IPS-18a (cell line): ENCODE measurements around the gene C1R.
"Not testable (repeated sequence)": the region's sequence is repeated elsewhere in the genome, so short reads cannot be mapped to it uniquely, and the experiment has no call there.

Experiments
- H3K27ac ChIP-seq: one replicate; pipeline ENCODE4 v1.5.1; 2013; ENCODE audit warnings: low read length
- H3K27me3 ChIP-seq: one replicate; pipeline ENCODE4 v1.6.1; 2013; ENCODE audit warnings: mild to moderate bottlenecking, low read length; ENCODE audit not compliant: control insufficient read depth, insufficient read depth
- H3K36me3 ChIP-seq: one replicate; pipeline ENCODE4 v1.6.1; 2013; ENCODE audit warnings: low read depth, low read length; ENCODE audit not compliant: control insufficient read depth
- H3K4me1 ChIP-seq: one replicate; pipeline ENCODE4 v1.6.1; 2013; ENCODE audit warnings: low read depth, low read length; ENCODE audit not compliant: control insufficient read depth
- H3K4me3 ChIP-seq: one replicate; pipeline ENCODE4 v1.5.1; 2013; ENCODE audit warnings: low read length
- H3K9ac ChIP-seq: one replicate; pipeline ENCODE4 v1.6.1; 2013; ENCODE audit warnings: mild to moderate bottlenecking, low read length, moderate library complexity
- H3K9me3 ChIP-seq: one replicate; pipeline ENCODE4 v1.6.1; 2013; ENCODE audit warnings: low read depth, low read length; ENCODE audit not compliant: control insufficient read depth

Gene C1R

GRCh38 chr12:7045913-7046312, 46.3 kb downstream of the C1R start:
- no peaks in the 10 kb centered on the region for H3K9me3 ChIP-seq
- H3K4me3 ChIP-seq = no peak overlapping the region
- no peak overlapping the region for H3K27ac ChIP-seq
- no peaks in the 10 kb centered on the region for H3K27me3 ChIP-seq
- no peak overlapping the region for H3K9ac ChIP-seq
- no peaks in the 10 kb centered on the region for H3K4me1 ChIP-seq
- no peaks in the 10 kb centered on the region for H3K36me3 ChIP-seq

- H3K9me3 ChIP-seq = no peaks in the 10 kb centered on the region
- no peak overlapping the region for H3K4me3 ChIP-seq
- no peak overlapping the region for H3K9ac ChIP-seq
- H3K27ac ChIP-seq = no peak overlapping the region
- no peaks in the 10 kb centered on the region for H3K4me1 ChIP-seq
- no peaks in the 10 kb centered on the region for H3K27me3 ChIP-seq
- H3K36me3 ChIP-seq = no peaks in the 10 kb centered on the region
Measured at GRCh38 chr12:7042842-7043241, 49.4 kb downstream of the C1R start.

- no peak overlapping the region for H3K4me3 ChIP-seq
- no peaks in the 10 kb centered on the region for H3K27me3 ChIP-seq
- no peaks in the 10 kb centered on the region for H3K9me3 ChIP-seq
- H3K36me3 ChIP-seq = no peaks in the 10 kb centered on the region
- H3K4me1 ChIP-seq = peaks cover 8% of the 10 kb centered on the region
- no peak overlapping the region for H3K9ac ChIP-seq
- H3K27ac ChIP-seq = no peak overlapping the region
Measured at GRCh38 chr12:7039403-7039802, 52.8 kb downstream of the C1R start.

GRCh38 chr12:7038591-7038990, 53.7 kb downstream of the C1R start:
- no peak overlapping the region for H3K9ac ChIP-seq

GRCh38 chr12:7037411-7037810, 54.8 kb downstream of the C1R start:
- not testable (repeated sequence) for H3K9ac ChIP-seq, H3K4me1 ChIP-seq, H3K27me3 ChIP-seq, H3K4me3 ChIP-seq, H3K36me3 ChIP-seq, H3K27ac ChIP-seq, H3K9me3 ChIP-seq

More at GRCh38 chr12:7038591-7038990, 53.7 kb downstream of the C1R start:
- Histone ChIP-seq H3K27me3 (no peaks in the 10 kb centered on the region), H3K36me3 (no peaks in the 10 kb centered on the region), H3K9me3 (no peaks in the 10 kb centered on the region), H3K27ac (no peak overlapping the region), H3K4me1 (peaks cover 8% of the 10 kb centered on the region), H3K4me3 (no peak overlapping the region)

GRCh38 chr12:7035463-7035862, 56.8 kb downstream of the C1R start:
- H3K4me1 ChIP-seq = peaks cover 8% of the 10 kb centered on the region
- no peak overlapping the region for H3K4me3 ChIP-seq
- H3K27me3 ChIP-seq = no peaks in the 10 kb centered on the region
- no peak overlapping the region for H3K27ac ChIP-seq
- no peaks in the 10 kb centered on the region for H3K36me3 ChIP-seq
- no peaks in the 10 kb centered on the region for H3K9me3 ChIP-seq
- H3K9ac ChIP-seq = no peak overlapping the region

- Histone ChIP-seq H3K9me3 (no peaks in the 10 kb centered on the region), H3K4me3 (no peak overlapping the region), H3K36me3 (no peaks in the 10 kb centered on the region), H3K4me1 (peaks cover 8% of the 10 kb centered on the region), H3K27ac (no peak overlapping the region), H3K9ac (no peak overlapping the region), H3K27me3 (no peaks in the 10 kb centered on the region)
Measured at GRCh38 chr12:7034464-7034863, 57.8 kb downstream of the C1R start.

GRCh38 chr12:7032990-7033389, 59.3 kb downstream of the C1R start:
- Histone ChIP-seq H3K9ac (no peak overlapping the region), H3K4me1 (peaks cover 8% of the 10 kb centered on the region), H3K4me3 (no peak overlapping the region), H3K27ac (no peak overlapping the region), H3K27me3 (no peaks in the 10 kb centered on the region), H3K36me3 (no peaks in the 10 kb centered on the region), H3K9me3 (no peaks in the 10 kb centered on the region)

- Histone ChIP-seq H3K4me3 (no peak overlapping the region), H3K9me3 (no peaks in the 10 kb centered on the region), H3K4me1 (peaks cover 4% of the 10 kb centered on the region), H3K27me3 (no peaks in the 10 kb centered on the region), H3K9ac (no peak overlapping the region), H3K36me3 (no peaks in the 10 kb centered on the region), H3K27ac (no peak overlapping the region)
Measured at GRCh38 chr12:7031306-7031705, 60.9 kb downstream of the C1R start.
